Left lung (tissue), 10 donors: Measurements from ENCODE around the gene TCF7L1. TPM values are rescaled to one million over a fixed set of nuclear protein-coding genes. Genes with fewer than 3 reads are reported as not detected.
"Not testable (repeated sequence)": the region's sequence is repeated elsewhere in the genome, so short reads cannot be mapped to it uniquely, and the experiment has no call there.

Experiments
- ATAC-seq: fragments of 200-7000 bp; cut with Tn5 transposase; one replicate; pipeline ENCODE4 v1.9.1; 2020; ENCODE audit warnings: moderate library complexity
- DNase-seq, 4 donors: peaks; one replicate each; pipeline ENCODE4 v3.0.0-alpha.2; 2013 to 2020
- H3K27ac ChIP-seq, 2 donors: fragments of 200-600 bp; sonication (generic) in 1 of 2; one replicate each; pipeline versions ENCODE4 v1.5.0 to v1.8.0; 2020 to 2021
- H3K27me3 ChIP-seq, 2 donors: fragments of 200-600 bp; sonication (generic) in 1 of 2; one replicate each; pipeline versions ENCODE4 v1.5.0 to v1.8.0; 2020 to 2021
- H3K36me3 ChIP-seq, 2 donors: fragments of 200-600 bp; sonication (generic) in 1 of 2; one replicate each; pipeline versions ENCODE4 v1.5.0 to v1.8.0; 2020 to 2021
- H3K4me1 ChIP-seq, 2 donors: fragments of 200-600 bp; one replicate each; pipeline ENCODE4 v1.8.0; 2021
- H3K4me3 ChIP-seq, 2 donors: fragments of 200-600 bp; sonication (generic) in 1 of 2; one replicate each; pipeline versions ENCODE4 v1.5.0 to v1.8.0; 2020 to 2021; ENCODE audit warnings: mild to moderate bottlenecking in 1 of 2
- H3K9me3 ChIP-seq, 2 donors: fragments of 200-600 bp; sonication (generic) in 1 of 2; one replicate each; pipeline versions ENCODE4 v1.5.0 to v1.8.0; 2020 to 2021
- intact Hi-C, 2 donors: fragments of 100-400 bp; cut with DNase I; formaldehyde crosslinking; loops; one replicate each; pipeline versions ENCODE4 v1.11.2 to v1.14.2; 2022
- polyA plus RNA-seq, 6 donors: library from polyadenylated mRNA; unstranded; fragments of 120-200 nt; gene quantifications; one replicate each; pipeline ENCODE4 v1.2.1, GENCODE V29; 2013; ENCODE audit not compliant: insufficient read length in 6 of 6
- total RNA-seq, 2 donors: library from RNA; stranded (reverse); fragmentation: NEBNext Ultra II Directional; extraction: Animal tissue kit (Norgen Biotek cat#: 25700); gene quantifications; one replicate each; pipeline ENCODE4 v1.2.1, GENCODE V29; 2021
- TF ChIP-seq, protein P1 (sequence below), 2 donors: fragments of 200-600 bp; sonication (generic) in 1 of 2; IDR thresholded peaks; one replicate each; pipeline versions ENCODE4 v1.5.0 to v1.8.0; 2021; ENCODE audit warnings: antibody characterized with exemption in 2 of 2
- donor health status: DM: no; HTN: yes; CAD: no.
- donor health status: DM: no; HTN: no; CAD: no.

Gene TCF7L1
- total and polyA plus RNA-seq, 8 donors = 16.4 to 63.9 (median 57.5) TPM

DNA sequence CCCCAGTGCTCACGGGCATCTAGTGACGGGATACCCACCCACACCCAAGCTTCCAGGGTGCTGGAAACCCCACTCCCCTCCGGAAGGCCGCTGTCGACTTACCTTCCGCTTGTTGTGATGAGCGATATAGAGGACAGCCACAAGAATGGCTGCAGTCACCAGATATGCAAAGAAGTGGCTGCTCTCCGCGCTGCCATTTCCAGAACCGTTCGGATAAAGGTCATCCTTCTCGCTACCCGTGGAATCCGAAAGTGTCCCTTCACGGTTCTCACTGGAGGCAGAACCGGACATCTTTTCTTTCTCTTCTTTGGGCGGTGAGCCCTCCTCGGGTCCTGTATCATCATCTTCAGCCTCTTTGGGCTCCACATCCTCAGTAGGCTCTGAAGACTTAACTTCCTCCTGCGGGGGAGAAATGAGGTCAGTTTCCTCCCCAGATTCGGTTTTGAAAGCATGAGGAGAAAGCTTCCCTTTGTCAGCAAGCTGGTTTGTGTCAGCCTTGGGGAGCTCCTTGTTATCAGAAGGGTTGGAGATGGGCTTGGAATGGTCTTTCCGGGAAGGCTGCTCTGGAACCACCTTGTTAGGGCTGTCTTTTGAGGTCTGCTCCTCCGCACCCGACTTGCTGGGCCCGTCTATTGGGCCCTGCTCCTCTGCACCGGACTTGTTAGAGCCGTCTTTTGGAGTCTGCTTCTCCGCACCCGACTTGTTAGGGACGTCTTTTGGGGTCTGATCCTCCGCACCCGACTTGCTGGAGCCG, 193.4 kb downstream of the TCF7L1 start:
- no peaks in the 10 kb centered on the region for H3K27me3 ChIP-seq
- H3K4me1 ChIP-seq = peaks cover 20 to 64% of the 10 kb centered on the region in 2 donors
- DNase-seq (no peak), ATAC-seq (peak; percentile 2)
- H3K36me3 ChIP-seq = peaks cover 0 to 34% of the 10 kb centered on the region in 2 donors
- TF ChIP-seq, protein P1, sequence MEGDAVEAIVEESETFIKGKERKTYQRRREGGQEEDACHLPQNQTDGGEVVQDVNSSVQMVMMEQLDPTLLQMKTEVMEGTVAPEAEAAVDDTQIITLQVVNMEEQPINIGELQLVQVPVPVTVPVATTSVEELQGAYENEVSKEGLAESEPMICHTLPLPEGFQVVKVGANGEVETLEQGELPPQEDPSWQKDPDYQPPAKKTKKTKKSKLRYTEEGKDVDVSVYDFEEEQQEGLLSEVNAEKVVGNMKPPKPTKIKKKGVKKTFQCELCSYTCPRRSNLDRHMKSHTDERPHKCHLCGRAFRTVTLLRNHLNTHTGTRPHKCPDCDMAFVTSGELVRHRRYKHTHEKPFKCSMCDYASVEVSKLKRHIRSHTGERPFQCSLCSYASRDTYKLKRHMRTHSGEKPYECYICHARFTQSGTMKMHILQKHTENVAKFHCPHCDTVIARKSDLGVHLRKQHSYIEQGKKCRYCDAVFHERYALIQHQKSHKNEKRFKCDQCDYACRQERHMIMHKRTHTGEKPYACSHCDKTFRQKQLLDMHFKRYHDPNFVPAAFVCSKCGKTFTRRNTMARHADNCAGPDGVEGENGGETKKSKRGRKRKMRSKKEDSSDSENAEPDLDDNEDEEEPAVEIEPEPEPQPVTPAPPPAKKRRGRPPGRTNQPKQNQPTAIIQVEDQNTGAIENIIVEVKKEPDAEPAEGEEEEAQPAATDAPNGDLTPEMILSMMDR (IDR thresholded peaks at IDR 0.05) = no peak
- H3K9me3 ChIP-seq = no peaks in the 10 kb centered on the region
- peak overlapping the region; percentile 96 to 99 for H3K27ac ChIP-seq
- intact Hi-C loops = no loop called here
- peak overlapping the region; percentile 68 to 86 for H3K4me3 ChIP-seq

DNA sequence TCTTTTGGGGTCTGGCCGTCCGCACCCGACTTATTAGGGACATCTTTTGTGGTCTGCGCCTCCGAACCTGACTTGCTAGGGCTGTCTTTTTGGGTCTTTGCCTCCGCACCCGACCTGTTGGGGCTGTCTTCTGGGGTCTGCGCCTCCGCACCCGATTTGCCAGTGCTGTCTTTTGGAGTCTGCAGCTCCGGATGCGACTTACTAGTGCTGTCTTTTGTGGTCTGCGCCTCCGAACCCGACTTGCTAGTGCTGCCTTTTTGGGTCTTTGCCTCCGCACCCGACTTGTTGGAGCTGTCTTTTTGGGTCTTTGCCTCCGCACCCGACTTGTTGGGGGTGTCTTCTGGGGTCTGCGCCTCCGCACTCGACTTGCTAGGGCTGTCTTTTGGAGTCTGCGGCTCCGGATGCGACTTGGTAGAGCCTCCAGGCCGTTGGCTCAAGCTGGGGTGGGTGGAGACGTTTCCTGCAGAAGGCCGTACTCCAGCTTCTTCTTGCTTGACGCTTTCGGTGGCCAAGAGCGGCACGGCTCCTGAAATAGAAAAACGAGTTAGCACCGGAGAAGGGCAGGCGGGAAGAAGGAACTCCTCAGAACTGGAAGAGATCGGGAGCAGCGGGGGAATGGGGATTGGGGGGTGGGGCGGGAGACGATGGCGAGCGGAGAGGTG, 194.1 kb downstream of the TCF7L1 start:
- Histone ChIP-seq H3K4me1 (peaks cover 20 to 58% of the 10 kb centered on the region in 2 donors), H3K27me3 (no peaks in the 10 kb centered on the region), H3K4me3 (peak overlapping the region; percentile 68 to 86), H3K36me3 (peaks cover 0 to 27% of the 10 kb centered on the region in 2 donors), H3K9me3 (no peaks in the 10 kb centered on the region), H3K27ac (peak overlapping the region; percentile 96 to 99)
- peak; percentile 56 for ATAC-seq
- peak in 3 of 4 donors; percentile 27 to 65 (median 43) for DNase-seq
- TF ChIP-seq, protein P1 (IDR thresholded peaks at IDR 0.05) = no peak
- intact Hi-C loops = no loop called here

DNA sequence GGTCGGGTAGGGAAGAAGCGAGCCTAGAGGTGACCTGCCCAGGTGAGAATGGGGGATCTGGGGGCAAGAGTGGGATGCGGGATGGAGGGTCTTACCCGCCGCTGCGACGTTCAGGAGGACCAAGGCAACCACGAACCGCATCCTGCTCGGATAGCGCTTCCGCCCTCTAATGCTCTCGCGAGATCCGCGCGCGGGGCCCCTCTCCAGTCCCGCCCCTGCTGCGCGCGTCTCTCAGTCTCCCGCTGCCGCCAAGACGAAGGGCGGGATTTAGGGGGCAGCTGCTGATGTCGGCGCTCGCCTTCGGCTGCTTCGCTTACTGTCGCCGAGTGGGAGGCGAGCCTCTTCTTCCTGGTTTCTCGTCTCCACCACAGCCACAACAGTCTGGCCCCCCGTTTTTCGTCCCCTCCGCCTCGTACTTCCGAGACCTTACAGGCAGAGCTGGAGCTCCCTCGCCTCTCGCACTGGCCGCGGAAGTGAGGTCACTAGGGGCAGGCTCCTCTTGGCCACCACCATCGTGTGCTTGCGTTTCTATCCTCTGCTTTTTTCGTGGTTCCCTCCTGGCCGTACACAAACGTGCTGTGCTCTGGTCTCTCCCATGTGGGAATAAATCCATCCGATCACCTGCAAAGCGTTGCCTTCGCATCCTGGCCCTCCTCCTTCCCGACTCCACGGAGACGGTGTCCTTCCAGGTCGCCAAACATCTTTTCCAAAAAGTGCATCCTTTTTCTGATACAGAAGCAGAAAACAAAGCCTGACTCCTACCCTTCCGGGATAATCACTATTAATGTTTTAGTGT, 194.8 kb downstream of the TCF7L1 start, which contains the start of gene TGOLN2:
Gene TGOLN2, minus strand, starts transcription at position 168 of the 796 bp plus-strand sequence. Its CDS starts 27 bp downstream, at position 141.
- intact Hi-C loops = no loop called here
- peak within 1 kb of the TSS; percentile 96 to 99 for H3K27ac ChIP-seq
- TF ChIP-seq, protein P1 (IDR thresholded peaks at IDR 0.05) = no peak

DNA sequence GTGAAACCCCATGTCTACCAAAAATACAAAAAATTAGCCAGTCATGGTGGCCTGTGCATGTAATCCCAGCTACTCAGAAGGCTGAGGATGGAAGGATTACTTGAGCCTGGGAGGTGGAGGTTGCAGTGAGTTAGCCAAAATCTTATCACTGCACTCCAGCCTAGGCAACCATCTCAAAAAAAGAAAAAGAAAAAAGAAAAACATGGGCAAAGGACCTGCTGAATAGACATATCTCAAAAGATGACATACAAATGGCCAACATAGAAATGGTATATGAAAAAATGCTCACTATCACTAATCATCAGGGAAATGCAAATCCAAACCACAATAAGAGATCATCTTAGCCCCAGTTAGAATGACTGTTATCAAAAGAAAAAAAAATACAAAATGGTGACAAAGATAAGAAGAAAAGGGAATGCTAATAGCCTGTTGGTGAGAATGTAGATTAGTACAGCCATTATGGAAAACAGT, 196.0 kb downstream of the TCF7L1 start:
- H3K27ac ChIP-seq = no peak overlapping the region
- H3K4me3 ChIP-seq = no peak overlapping the region
- no peaks in the 10 kb centered on the region for H3K9me3 ChIP-seq
- peaks cover 9 to 39% of the 10 kb centered on the region in 2 donors for H3K4me1 ChIP-seq
- H3K27me3 ChIP-seq = no peaks in the 10 kb centered on the region
- intact Hi-C loops = no loop called here
- peaks cover 0 to 7% of the 10 kb centered on the region in 2 donors for H3K36me3 ChIP-seq
- no peak for ATAC-seq
- TF ChIP-seq, protein P1 (IDR thresholded peaks at IDR 0.05) = no peak
- no peak for DNase-seq

More for the DNA sequence above, 194.8 kb downstream of the TCF7L1 start, which contains the start of gene TGOLN2:
- Histone ChIP-seq H3K9me3 (no peaks in the 10 kb centered on the region), H3K4me3 (peak within 1 kb of the TSS; percentile 68 to 86), H3K36me3 (peaks cover 0 to 19% of the 10 kb centered on the region in 2 donors), H3K4me1 (peaks cover 20 to 51% of the 10 kb centered on the region in 2 donors), H3K27me3 (no peaks in the 10 kb centered on the region)
- ATAC-seq (peak; percentile 96), DNase-seq (peak; percentile 92 to 98 (median 95))

DNA sequence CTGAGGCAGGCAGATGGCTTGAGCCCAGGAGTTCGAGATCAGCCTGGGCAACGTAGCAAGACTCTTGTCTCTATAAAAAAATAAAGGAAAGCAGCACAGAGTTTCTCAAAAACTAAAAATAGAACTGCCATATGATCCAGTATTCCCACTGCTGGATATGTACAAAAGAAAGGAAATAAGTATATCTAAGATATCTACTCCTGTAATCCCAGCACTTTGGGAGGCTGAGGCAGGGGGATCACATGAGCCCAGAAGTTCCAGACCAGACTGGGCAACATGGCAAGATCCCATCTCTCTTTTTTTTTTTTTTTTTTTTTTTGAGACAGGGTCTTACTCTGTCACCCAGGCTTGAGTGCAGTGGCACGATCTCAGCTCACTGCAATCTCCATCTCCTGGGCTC, 196.5 kb downstream of the TCF7L1 start:
- H3K36me3 ChIP-seq, H3K27me3 ChIP-seq, H3K27ac ChIP-seq, intact Hi-C loops, DNase-seq, H3K9me3 ChIP-seq, ATAC-seq, H3K4me3 ChIP-seq: not testable (repeated sequence)
- H3K4me1 ChIP-seq = peaks cover 8 to 34% of the 10 kb centered on the region in 2 donors
